Measurements from ENCODE around the gene SUPT5H. TPM values are rescaled to one million over a fixed set of nuclear protein-coding genes. Genes with fewer than 3 reads are reported as not detected.
A peak's percentile ranks its signal among the peaks of the same experiment; 100 is the strongest.

SUPT5H gene
- total and polyA plus RNA-seq, 8 donors = 93.6 to 152 (median 139) TPM

- intact Hi-C loops (cut with DNase I) = no loop called here
- Histone ChIP-seq H3K27ac (no peak overlapping the region), H3K4me1 (peaks cover 8 to 16% of the 10 kb centered on the region in 2 donors), H3K4me3 (no peak overlapping the region), H3K36me3 (peaks cover 0 to 21% of the 10 kb centered on the region in 2 donors), H3K9me3 (no peaks in the 10 kb centered on the region), H3K27me3 (peaks cover 31 to 48% of the 10 kb centered on the region in 2 donors)
- TF ChIP-seq, protein P1, sequence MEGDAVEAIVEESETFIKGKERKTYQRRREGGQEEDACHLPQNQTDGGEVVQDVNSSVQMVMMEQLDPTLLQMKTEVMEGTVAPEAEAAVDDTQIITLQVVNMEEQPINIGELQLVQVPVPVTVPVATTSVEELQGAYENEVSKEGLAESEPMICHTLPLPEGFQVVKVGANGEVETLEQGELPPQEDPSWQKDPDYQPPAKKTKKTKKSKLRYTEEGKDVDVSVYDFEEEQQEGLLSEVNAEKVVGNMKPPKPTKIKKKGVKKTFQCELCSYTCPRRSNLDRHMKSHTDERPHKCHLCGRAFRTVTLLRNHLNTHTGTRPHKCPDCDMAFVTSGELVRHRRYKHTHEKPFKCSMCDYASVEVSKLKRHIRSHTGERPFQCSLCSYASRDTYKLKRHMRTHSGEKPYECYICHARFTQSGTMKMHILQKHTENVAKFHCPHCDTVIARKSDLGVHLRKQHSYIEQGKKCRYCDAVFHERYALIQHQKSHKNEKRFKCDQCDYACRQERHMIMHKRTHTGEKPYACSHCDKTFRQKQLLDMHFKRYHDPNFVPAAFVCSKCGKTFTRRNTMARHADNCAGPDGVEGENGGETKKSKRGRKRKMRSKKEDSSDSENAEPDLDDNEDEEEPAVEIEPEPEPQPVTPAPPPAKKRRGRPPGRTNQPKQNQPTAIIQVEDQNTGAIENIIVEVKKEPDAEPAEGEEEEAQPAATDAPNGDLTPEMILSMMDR (IDR thresholded peaks at IDR 0.05) = no peak
- ATAC-seq = no peak
- DNase-seq = peak in 1 of 4 donors; percentile 3
Observed at GRCh38 chr19:39494661-39495060, 49.3 kb downstream of the SUPT5H start.

- TF ChIP-seq, protein P1 (IDR thresholded peaks at IDR 0.05) = no peak
- H3K4me3 ChIP-seq = no peak overlapping the region
- peaks cover 44 to 62% of the 10 kb centered on the region in 2 donors for H3K27me3 ChIP-seq
- peaks cover 0 to 7% of the 10 kb centered on the region in 2 donors for H3K36me3 ChIP-seq
- no peak for DNase-seq
- peaks cover 8 to 16% of the 10 kb centered on the region in 2 donors for H3K4me1 ChIP-seq
- ATAC-seq = no peak
- no peak overlapping the region for H3K27ac ChIP-seq
- H3K9me3 ChIP-seq = no peaks in the 10 kb centered on the region
- intact Hi-C loops (cut with DNase I) = no loop called here
Observed at GRCh38 chr19:39496063-39496462, 50.7 kb downstream of the SUPT5H start.

GRCh38 chr19:39497701-39497995 lies 52.3 kb downstream of the SUPT5H start:
- TF ChIP-seq, protein P1 (IDR thresholded peaks at IDR 0.05) = no peak
- no peak for ATAC-seq
- H3K27ac ChIP-seq = no peak overlapping the region
- H3K27me3 ChIP-seq = peaks cover 45 to 78% of the 10 kb centered on the region in 2 donors
- peaks cover 8 to 18% of the 10 kb centered on the region in 2 donors for H3K4me1 ChIP-seq
- intact Hi-C loops (cut with DNase I) = no loop called here
- no peak overlapping the region for H3K4me3 ChIP-seq
- no peaks in the 10 kb centered on the region for H3K9me3 ChIP-seq
- no peaks in the 10 kb centered on the region for H3K36me3 ChIP-seq
- peak in 1 of 4 donors; percentile 3 for DNase-seq

- Histone ChIP-seq H3K27me3 (peaks cover 45 to 83% of the 10 kb centered on the region in 2 donors), H3K36me3 (no peaks in the 10 kb centered on the region), H3K4me3 (no peak overlapping the region), H3K9me3 (no peaks in the 10 kb centered on the region), H3K27ac (no peak overlapping the region), H3K4me1 (peaks cover 8 to 23% of the 10 kb centered on the region in 2 donors)
- intact Hi-C loops (cut with DNase I) = no loop called here
- ATAC-seq (peak; percentile 48), DNase-seq (peak in 2 of 4 donors; percentile 64 to 74)
- TF ChIP-seq, protein P1 (IDR thresholded peaks at IDR 0.05) = no peak
Observed at GRCh38 chr19:39497996-39498797, 52.8 kb downstream of the SUPT5H start.

- intact Hi-C loops (cut with DNase I) = no loop called here
- no peak within 1 kb of the TSS for H3K4me3 ChIP-seq
- no peak within 1 kb of the TSS for H3K27ac ChIP-seq
- H3K36me3 ChIP-seq = no peaks in the 10 kb centered on the region
- ATAC-seq = no peak
- peaks cover 8 to 24% of the 10 kb centered on the region in 2 donors for H3K4me1 ChIP-seq
- no peak for DNase-seq
- no peaks in the 10 kb centered on the region for H3K9me3 ChIP-seq
- TF ChIP-seq, protein P1 (IDR thresholded peaks at IDR 0.05) = no peak
- peaks cover 51 to 91% of the 10 kb centered on the region in 2 donors for H3K27me3 ChIP-seq
Observed at GRCh38 chr19:39498798-39499642, 53.6 kb downstream of the SUPT5H start, which contains the start of gene DLL3. DLL3 (plus strand) TSS chr19:39498947; CDS start chr19:39498975, 28 bp downstream.

Data from left lung (tissue), 10 donors.